ENCODE data around the gene SLC5A4.

GRCh38 chr22:32183625-32184024 lies 71.5 kb downstream of the SLC5A4 start:
- TF ChIP-seq, protein P1, sequence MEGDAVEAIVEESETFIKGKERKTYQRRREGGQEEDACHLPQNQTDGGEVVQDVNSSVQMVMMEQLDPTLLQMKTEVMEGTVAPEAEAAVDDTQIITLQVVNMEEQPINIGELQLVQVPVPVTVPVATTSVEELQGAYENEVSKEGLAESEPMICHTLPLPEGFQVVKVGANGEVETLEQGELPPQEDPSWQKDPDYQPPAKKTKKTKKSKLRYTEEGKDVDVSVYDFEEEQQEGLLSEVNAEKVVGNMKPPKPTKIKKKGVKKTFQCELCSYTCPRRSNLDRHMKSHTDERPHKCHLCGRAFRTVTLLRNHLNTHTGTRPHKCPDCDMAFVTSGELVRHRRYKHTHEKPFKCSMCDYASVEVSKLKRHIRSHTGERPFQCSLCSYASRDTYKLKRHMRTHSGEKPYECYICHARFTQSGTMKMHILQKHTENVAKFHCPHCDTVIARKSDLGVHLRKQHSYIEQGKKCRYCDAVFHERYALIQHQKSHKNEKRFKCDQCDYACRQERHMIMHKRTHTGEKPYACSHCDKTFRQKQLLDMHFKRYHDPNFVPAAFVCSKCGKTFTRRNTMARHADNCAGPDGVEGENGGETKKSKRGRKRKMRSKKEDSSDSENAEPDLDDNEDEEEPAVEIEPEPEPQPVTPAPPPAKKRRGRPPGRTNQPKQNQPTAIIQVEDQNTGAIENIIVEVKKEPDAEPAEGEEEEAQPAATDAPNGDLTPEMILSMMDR (IDR thresholded peaks at IDR 0.05; ENCODE audit: low read length): no peak
- no peak for TF ChIP-seq EZH2 (optimal IDR thresholded peaks at IDR 0.05; ENCODE audit: low read depth, low read length)

Measured in MM.1S (cell line).